WTC11 (cell line): Measurements from ENCODE around the gene ABCC9. TPM values are rescaled to one million over a fixed set of nuclear protein-coding genes. Genes with fewer than 3 reads are reported as not detected.

Source experiments
- ATAC-seq: fragments of 200-7000 bp; cut with Tn5 transposase; 2 replicates; pipeline ENCODE4 v1.10.0; 2021; ENCODE audit warnings: mild to moderate bottlenecking, moderate library complexity
- CTCF ChIA-PET: fragments of 300-600 bp; sonication (Branson Sonifier 250); formaldehyde crosslinking; loops from one replicate; lab custom pipeline; 2021; ENCODE audit warnings: antibody characterized with exemption; lab: Charles Lee
- POLR2A ChIA-PET: fragments of 350-600 bp; sonication (Branson Sonifier 250); formaldehyde crosslinking; loops from one replicate; lab custom pipeline; 2021; ENCODE audit warnings: antibody characterized with exemption; lab: Charles Lee
- DNase-seq: peaks from one replicate; pipeline ENCODE4 v3.0.0; 2021; ENCODE audit warnings: low spot score
- H3K27ac Mint-ChIP-seq: 2 replicates; pipeline ENCODE4 v1.8.0; 2021; ENCODE audit warnings: mixed read lengths
- H3K27me3 Mint-ChIP-seq: 2 replicates; pipeline ENCODE4 v1.8.0; 2021; ENCODE audit warnings: low read depth, mild to moderate bottlenecking, moderate library complexity, mixed read lengths
- H3K36me3 Mint-ChIP-seq: 2 replicates; pipeline ENCODE4 v1.8.0; 2021; ENCODE audit warnings: mixed read lengths
- H3K4me1 Mint-ChIP-seq: 2 replicates; pipeline ENCODE4 v1.8.0; 2022; ENCODE audit warnings: mixed read lengths
- H3K4me3 Mint-ChIP-seq: 2 replicates; pipeline ENCODE4 v1.8.0; 2021; ENCODE audit warnings: mild to moderate bottlenecking, moderate library complexity, mixed read lengths
- H3K9me3 Mint-ChIP-seq: 2 replicates; pipeline ENCODE4 v1.8.0; 2021; ENCODE audit warnings: mixed read lengths
- ATF1 ChIP-seq: sonication (generic); formaldehyde crosslinking; IDR thresholded peaks from 2 replicates; pipeline ENCODE4 v1.8.1; 2023; ENCODE audit warnings: mild to moderate bottlenecking, moderate library complexity, missing genetic modification reagents
- CREB1 ChIP-seq: sonication (generic); formaldehyde crosslinking; IDR thresholded peaks from 2 replicates; pipeline ENCODE4 v1.8.0; 2023; ENCODE audit warnings: mild to moderate bottlenecking, missing genetic modification reagents
- ESRRA ChIP-seq: sonication (generic); formaldehyde crosslinking; IDR thresholded peaks from 2 replicates; pipeline ENCODE4 v1.8.1; 2022; ENCODE audit warnings: mild to moderate bottlenecking, missing genetic modification reagents, borderline replicate concordance
- FOXP1 ChIP-seq: sonication (generic); formaldehyde crosslinking; IDR thresholded peaks from 2 replicates; pipeline ENCODE4 v1.8.0; 2022; ENCODE audit warnings: missing genetic modification reagents, mild to moderate bottlenecking, moderate library complexity, borderline replicate concordance
- HMGA2 ChIP-seq: fragments of 250-450 bp; sonication (Bioruptor Pico); IDR thresholded peaks from 2 replicates; pipeline ENCODE4 v1.4.0; 2021; ENCODE audit warnings: mild to moderate bottlenecking, moderate library complexity
- JAZF1 ChIP-seq: fragments of 250-450 bp; sonication (Bioruptor Pico); IDR thresholded peaks from 2 replicates; pipeline ENCODE4 v1.9.0; 2021; ENCODE audit warnings: moderate library complexity, mild to moderate bottlenecking, inconsistent platforms
- KAT7 ChIP-seq: sonication (generic); formaldehyde crosslinking; IDR thresholded peaks from 2 replicates; pipeline ENCODE4 v1.8.1; 2023; ENCODE audit warnings: missing genetic modification reagents, mild to moderate bottlenecking, borderline replicate concordance
- NFE2L1 ChIP-seq: sonication (generic); formaldehyde crosslinking; IDR thresholded peaks from 2 replicates; pipeline ENCODE4 v1.8.1; 2023; ENCODE audit warnings: missing genetic modification reagents
- OVOL2 ChIP-seq: fragments of 250-450 bp; sonication (Bioruptor Pico); IDR thresholded peaks from 2 replicates; pipeline ENCODE4 v1.9.0; 2021; ENCODE audit warnings: mild to moderate bottlenecking, borderline replicate concordance
- PREB ChIP-seq: sonication (generic); formaldehyde crosslinking; IDR thresholded peaks from 2 replicates; pipeline ENCODE4 v1.8.1; 2022; ENCODE audit warnings: mild to moderate bottlenecking, missing genetic modification reagents, moderate library complexity, borderline replicate concordance
- RORB ChIP-seq: fragments of 250-450 bp; sonication (Bioruptor Pico); IDR thresholded peaks from 2 replicates; pipeline ENCODE4 v1.9.0; 2021; ENCODE audit warnings: mild to moderate bottlenecking
- TEAD1 ChIP-seq: sonication (generic); formaldehyde crosslinking; IDR thresholded peaks from 2 replicates; pipeline ENCODE4 v1.8.0; 2022; ENCODE audit warnings: mild to moderate bottlenecking, missing genetic modification reagents
- TP53 ChIP-seq: sonication (generic); formaldehyde crosslinking; IDR thresholded peaks from 2 replicates; pipeline ENCODE4 v1.8.1; 2023; ENCODE audit warnings: mild to moderate bottlenecking, missing genetic modification reagents
- ZNF263 ChIP-seq: sonication (generic); formaldehyde crosslinking; IDR thresholded peaks from 2 replicates; pipeline ENCODE4 v1.8.1; 2022; ENCODE audit warnings: low read depth, mild to moderate bottlenecking, moderate library complexity, missing genetic modification reagents
- ZNF423 ChIP-seq: fragments of 250-450 bp; sonication (Bioruptor Pico); IDR thresholded peaks from 2 replicates; pipeline ENCODE4 v2.1.2; 2022; ENCODE audit warnings: mild to moderate bottlenecking, moderate library complexity
- ZNF425 ChIP-seq: fragments of 250-450 bp; sonication (Bioruptor Pico); conservative IDR thresholded peaks from 2 replicates; pipeline ENCODE4 v1.9.0; 2021; ENCODE audit warnings: mild to moderate bottlenecking
- ZSCAN18 ChIP-seq: fragments of 250-450 bp; sonication (Bioruptor Pico); IDR thresholded peaks from 2 replicates; pipeline ENCODE4 v2.1.2; 2022; ENCODE audit warnings: mild to moderate bottlenecking, moderate library complexity
- total RNA-seq: library from RNA; stranded (reverse); gene quantifications from 3 replicates; pipeline ENCODE4 v1.2.3, GENCODE V29; 2021
- TF ChIP-seq, protein P1 (sequence below): sonication (generic); formaldehyde crosslinking; IDR thresholded peaks from 2 replicates; pipeline ENCODE4 v1.8.0; 2023; ENCODE audit warnings: missing genetic modification reagents
- TF ChIP-seq, protein P2 (sequence below): sonication (generic); formaldehyde crosslinking; IDR thresholded peaks from 2 replicates; pipeline ENCODE4 v1.8.0; 2022; ENCODE audit warnings: missing genetic modification reagents
- TF ChIP-seq, protein P3 (sequence below): sonication (generic); formaldehyde crosslinking; IDR thresholded peaks from 2 replicates; pipeline ENCODE4 v1.8.1; 2022; ENCODE audit warnings: low read depth, missing genetic modification reagents, borderline replicate concordance
- TF ChIP-seq, protein P4 (sequence below): sonication (generic); formaldehyde crosslinking; IDR thresholded peaks from 2 replicates; pipeline ENCODE4 v1.8.1; 2023; ENCODE audit warnings: mild to moderate bottlenecking, moderate library complexity, missing genetic modification reagents

ABCC9 gene
- total RNA-seq, 1 experiment from 2014 or later: 0.04 TPM

DNA sequence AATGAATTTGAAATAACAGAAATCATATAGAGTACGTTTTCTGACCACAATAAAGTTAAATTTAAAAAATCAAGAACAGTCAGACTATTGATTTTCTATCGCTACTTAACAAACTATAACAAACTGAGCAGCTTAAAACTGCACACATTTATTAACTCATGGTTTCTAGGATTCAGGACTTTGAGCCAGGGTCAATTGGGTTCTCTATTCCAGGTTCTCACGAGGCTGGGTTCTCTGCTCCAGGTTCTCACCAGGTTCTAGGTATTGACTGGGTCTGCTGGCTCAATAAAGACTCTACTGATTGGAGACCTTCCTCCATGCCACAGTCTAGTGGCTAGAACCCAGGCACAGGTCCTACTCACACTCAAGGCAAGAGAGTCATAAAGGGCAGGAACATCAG is 22.8 kb downstream of the ABCC9 start:
- ATAC-seq: no peak
- H3K4me3 Mint-ChIP-seq: no peak overlapping the region
- H3K4me1 Mint-ChIP-seq: no peaks in the 10 kb centered on the region
- POLR2A ChIA-PET: no interaction called here
- CTCF ChIA-PET: no interaction called here
- no peak for DNase-seq
- TF ChIP-seq TEAD1 (CRISPR knock-in tag) (no peak), JAZF1 (CRISPR knock-in tag) (no peak), TP53 (CRISPR knock-in tag) (no peak), KAT7 (CRISPR knock-in tag) (no peak), ZNF423 (CRISPR knock-in tag) (no peak), ZNF263 (CRISPR knock-in tag) (no peak)
- H3K27me3 Mint-ChIP-seq: no peaks in the 10 kb centered on the region
- no peaks in the 10 kb centered on the region for H3K9me3 Mint-ChIP-seq
- H3K27ac Mint-ChIP-seq: no peak overlapping the region
- no peaks in the 10 kb centered on the region for H3K36me3 Mint-ChIP-seq

GRCh38 chr12:21913823-21914222 is 27.4 kb downstream of the ABCC9 start:
- Mint-ChIP-seq H3K9me3 (no peaks in the 10 kb centered on the region), H3K4me3 (no peak overlapping the region), H3K27me3 (no peaks in the 10 kb centered on the region), H3K4me1 (peaks cover 7% of the 10 kb centered on the region), H3K27ac (no peak overlapping the region), H3K36me3 (no peaks in the 10 kb centered on the region)
- ChIA-PET POLR2A (no interaction called here), CTCF (no interaction called here)
- DNase-seq: no peak
- TF ChIP-seq RORB (CRISPR knock-in tag) (no peak), ZNF425 (CRISPR knock-in tag) (no peak), ZNF263 (CRISPR knock-in tag) (no peak), CREB1 (CRISPR knock-in tag) (no peak), ZSCAN18 (no peak), NFE2L1 (CRISPR knock-in tag) (no peak), OVOL2 (CRISPR knock-in tag) (no peak), FOXP1 (no peak)
- TF ChIP-seq, protein P1, sequence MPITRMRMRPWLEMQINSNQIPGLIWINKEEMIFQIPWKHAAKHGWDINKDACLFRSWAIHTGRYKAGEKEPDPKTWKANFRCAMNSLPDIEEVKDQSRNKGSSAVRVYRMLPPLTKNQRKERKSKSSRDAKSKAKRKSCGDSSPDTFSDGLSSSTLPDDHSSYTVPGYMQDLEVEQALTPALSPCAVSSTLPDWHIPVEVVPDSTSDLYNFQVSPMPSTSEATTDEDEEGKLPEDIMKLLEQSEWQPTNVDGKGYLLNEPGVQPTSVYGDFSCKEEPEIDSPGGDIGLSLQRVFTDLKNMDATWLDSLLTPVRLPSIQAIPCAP (CRISPR knock-in tag): no peak
- TF ChIP-seq, protein P2, sequence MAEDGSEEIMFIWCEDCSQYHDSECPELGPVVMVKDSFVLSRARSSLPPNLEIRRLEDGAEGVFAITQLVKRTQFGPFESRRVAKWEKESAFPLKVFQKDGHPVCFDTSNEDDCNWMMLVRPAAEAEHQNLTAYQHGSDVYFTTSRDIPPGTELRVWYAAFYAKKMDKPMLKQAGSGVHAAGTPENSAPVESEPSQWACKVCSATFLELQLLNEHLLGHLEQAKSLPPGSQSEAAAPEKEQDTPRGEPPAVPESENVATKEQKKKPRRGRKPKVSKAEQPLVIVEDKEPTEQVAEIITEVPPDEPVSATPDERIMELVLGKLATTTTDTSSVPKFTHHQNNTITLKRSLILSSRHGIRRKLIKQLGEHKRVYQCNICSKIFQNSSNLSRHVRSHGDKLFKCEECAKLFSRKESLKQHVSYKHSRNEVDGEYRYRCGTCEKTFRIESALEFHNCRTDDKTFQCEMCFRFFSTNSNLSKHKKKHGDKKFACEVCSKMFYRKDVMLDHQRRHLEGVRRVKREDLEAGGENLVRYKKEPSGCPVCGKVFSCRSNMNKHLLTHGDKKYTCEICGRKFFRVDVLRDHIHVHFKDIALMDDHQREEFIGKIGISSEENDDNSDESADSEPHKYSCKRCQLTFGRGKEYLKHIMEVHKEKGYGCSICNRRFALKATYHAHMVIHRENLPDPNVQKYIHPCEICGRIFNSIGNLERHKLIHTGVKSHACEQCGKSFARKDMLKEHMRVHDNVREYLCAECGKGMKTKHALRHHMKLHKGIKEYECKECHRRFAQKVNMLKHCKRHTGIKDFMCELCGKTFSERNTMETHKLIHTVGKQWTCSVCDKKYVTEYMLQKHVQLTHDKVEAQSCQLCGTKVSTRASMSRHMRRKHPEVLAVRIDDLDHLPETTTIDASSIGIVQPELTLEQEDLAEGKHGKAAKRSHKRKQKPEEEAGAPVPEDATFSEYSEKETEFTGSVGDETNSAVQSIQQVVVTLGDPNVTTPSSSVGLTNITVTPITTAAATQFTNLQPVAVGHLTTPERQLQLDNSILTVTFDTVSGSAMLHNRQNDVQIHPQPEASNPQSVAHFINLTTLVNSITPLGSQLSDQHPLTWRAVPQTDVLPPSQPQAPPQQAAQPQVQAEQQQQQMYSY: no peak
- no peak for ATAC-seq

DNA sequence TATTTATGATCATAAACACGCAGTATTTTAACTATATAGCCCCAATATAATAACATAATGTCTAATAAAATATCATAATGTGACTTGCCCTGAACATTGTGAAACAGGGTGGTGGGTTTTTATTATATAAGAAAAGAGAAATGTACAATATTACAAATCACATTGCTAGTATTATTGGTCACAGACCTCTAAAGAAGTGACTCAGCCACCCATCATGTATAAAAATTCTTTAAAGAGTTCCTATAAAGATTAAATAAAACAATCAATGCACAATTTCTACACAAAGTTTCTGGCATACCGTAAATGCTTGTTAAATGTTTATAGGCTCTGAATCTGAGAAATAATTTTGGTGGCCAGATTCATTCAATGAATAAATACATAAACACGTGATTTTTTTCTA is 28.9 kb downstream of the ABCC9 start:
- no peaks in the 10 kb centered on the region for H3K36me3 Mint-ChIP-seq
- DNase-seq (no peak), ATAC-seq (no peak)
- H3K4me1 Mint-ChIP-seq: peaks cover 7% of the 10 kb centered on the region
- no peak overlapping the region for H3K4me3 Mint-ChIP-seq
- POLR2A ChIA-PET: no interaction called here
- H3K27ac Mint-ChIP-seq: no peak overlapping the region
- CTCF ChIA-PET: no interaction called here
- no peaks in the 10 kb centered on the region for H3K9me3 Mint-ChIP-seq
- no peaks in the 10 kb centered on the region for H3K27me3 Mint-ChIP-seq
- TF ChIP-seq, protein P3, sequence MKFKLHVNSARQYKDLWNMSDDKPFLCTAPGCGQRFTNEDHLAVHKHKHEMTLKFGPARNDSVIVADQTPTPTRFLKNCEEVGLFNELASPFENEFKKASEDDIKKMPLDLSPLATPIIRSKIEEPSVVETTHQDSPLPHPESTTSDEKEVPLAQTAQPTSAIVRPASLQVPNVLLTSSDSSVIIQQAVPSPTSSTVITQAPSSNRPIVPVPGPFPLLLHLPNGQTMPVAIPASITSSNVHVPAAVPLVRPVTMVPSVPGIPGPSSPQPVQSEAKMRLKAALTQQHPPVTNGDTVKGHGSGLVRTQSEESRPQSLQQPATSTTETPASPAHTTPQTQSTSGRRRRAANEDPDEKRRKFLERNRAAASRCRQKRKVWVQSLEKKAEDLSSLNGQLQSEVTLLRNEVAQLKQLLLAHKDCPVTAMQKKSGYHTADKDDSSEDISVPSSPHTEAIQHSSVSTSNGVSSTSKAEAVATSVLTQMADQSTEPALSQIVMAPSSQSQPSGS (CRISPR knock-in tag): no peak
- TF ChIP-seq PREB (CRISPR knock-in tag) (no peak), HMGA2 (CRISPR knock-in tag) (no peak), ESRRA (no peak), ATF1 (no peak)
- TF ChIP-seq, protein P4, sequence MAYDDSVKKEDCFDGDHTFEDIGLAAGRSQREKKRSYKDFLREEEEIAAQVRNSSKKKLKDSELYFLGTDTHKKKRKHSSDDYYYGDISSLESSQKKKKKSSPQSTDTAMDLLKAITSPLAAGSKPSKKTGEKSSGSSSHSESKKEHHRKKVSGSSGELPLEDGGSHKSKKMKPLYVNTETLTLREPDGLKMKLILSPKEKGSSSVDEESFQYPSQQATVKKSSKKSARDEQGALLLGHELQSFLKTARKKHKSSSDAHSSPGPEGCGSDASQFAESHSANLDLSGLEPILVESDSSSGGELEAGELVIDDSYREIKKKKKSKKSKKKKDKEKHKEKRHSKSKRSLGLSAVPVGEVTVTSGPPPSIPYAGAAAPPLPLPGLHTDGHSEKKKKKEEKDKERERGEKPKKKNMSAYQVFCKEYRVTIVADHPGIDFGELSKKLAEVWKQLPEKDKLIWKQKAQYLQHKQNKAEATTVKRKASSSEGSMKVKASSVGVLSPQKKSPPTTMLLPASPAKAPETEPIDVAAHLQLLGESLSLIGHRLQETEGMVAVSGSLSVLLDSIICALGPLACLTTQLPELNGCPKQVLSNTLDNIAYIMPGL: no peak
